ENCODE results near the gene NISCH.

Gene NISCH

DNA sequence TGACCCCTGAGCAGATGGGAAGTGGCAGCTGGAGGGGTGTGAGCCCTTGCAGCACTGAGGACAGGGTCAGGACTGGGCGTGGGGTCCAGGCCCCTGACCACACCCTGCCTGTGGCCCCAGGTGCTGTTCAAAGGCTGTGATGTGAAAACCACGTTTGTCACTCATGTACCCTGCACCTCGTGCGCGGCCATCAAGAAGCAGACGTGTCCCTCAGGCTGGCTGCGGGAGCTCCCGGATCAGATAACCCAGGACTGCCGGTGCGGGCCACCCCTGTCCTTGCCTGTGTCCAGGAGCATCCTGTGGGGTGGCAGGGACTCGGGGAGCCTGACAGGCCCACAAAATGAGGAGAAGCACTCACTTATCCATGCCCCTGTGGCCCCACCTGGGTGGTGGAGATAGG lies 45.6 kb downstream of the NISCH start:
- no peak for DNase-seq (ENCODE audit: low read depth)
- no peak overlapping the region for H3K4me3 ChIP-seq (ENCODE audit: low read depth, low read length)
- TF ChIP-seq, protein P1, sequence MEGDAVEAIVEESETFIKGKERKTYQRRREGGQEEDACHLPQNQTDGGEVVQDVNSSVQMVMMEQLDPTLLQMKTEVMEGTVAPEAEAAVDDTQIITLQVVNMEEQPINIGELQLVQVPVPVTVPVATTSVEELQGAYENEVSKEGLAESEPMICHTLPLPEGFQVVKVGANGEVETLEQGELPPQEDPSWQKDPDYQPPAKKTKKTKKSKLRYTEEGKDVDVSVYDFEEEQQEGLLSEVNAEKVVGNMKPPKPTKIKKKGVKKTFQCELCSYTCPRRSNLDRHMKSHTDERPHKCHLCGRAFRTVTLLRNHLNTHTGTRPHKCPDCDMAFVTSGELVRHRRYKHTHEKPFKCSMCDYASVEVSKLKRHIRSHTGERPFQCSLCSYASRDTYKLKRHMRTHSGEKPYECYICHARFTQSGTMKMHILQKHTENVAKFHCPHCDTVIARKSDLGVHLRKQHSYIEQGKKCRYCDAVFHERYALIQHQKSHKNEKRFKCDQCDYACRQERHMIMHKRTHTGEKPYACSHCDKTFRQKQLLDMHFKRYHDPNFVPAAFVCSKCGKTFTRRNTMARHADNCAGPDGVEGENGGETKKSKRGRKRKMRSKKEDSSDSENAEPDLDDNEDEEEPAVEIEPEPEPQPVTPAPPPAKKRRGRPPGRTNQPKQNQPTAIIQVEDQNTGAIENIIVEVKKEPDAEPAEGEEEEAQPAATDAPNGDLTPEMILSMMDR (conservative IDR thresholded peaks at IDR 0.05; ENCODE audit: low read depth, low read length): no peak

DNA sequence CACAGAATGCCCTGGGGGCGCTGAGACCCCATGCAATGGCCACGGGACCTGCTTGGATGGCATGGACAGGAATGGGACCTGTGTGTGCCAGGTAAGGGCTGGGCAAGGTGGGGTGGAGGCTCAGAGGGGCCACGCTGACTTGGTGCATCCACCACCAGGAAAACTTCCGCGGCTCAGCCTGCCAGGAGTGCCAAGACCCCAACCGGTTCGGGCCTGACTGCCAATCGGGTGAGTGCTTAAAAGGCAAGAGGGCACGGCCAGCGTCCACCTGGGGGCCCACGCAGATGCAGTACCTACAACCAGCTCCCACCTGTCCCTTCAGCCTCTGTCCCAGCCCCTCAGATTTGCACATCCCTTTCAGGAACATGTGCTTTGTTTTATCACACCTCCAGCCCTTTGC lies 46.6 kb downstream of the NISCH start:
- TF ChIP-seq, protein P1 (conservative IDR thresholded peaks at IDR 0.05; ENCODE audit: low read depth, low read length): no peak
- DNase-seq (ENCODE audit: low read depth): no peak
- no peak overlapping the region for H3K4me3 ChIP-seq (ENCODE audit: low read depth, low read length)

DNA sequence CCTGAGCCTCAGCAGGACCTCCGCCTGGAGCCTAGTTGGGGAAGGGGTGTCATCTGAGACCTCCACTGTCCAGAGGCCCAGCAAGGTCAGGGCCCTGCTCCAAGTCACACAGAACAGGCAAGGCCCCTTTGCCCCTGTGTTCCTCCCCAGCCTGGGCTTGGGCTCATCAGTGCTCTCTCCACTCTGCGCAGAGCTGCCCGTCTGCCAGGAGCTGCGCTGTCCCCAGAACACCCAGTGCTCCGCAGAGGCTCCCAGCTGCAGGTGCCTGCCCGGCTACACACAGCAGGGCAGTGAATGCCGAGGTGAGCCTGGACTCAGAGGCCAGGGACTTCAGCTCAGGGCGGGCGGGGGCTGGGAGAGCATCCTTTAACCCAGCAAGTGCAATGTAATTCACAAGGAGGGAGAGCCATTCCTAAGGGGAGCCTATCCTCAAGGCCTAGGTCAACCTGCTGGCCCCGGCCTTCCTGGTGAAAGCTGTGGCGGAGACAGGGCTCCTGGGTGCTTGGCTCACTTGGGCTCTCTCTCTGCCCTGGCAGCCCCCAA lies 47.5 kb downstream of the NISCH start:
- TF ChIP-seq, protein P1 (conservative IDR thresholded peaks at IDR 0.05; ENCODE audit: low read depth, low read length): no peak
- DNase-seq (ENCODE audit: low read depth): no peak
- H3K4me3 ChIP-seq (ENCODE audit: low read depth, low read length): no peak overlapping the region

DNA sequence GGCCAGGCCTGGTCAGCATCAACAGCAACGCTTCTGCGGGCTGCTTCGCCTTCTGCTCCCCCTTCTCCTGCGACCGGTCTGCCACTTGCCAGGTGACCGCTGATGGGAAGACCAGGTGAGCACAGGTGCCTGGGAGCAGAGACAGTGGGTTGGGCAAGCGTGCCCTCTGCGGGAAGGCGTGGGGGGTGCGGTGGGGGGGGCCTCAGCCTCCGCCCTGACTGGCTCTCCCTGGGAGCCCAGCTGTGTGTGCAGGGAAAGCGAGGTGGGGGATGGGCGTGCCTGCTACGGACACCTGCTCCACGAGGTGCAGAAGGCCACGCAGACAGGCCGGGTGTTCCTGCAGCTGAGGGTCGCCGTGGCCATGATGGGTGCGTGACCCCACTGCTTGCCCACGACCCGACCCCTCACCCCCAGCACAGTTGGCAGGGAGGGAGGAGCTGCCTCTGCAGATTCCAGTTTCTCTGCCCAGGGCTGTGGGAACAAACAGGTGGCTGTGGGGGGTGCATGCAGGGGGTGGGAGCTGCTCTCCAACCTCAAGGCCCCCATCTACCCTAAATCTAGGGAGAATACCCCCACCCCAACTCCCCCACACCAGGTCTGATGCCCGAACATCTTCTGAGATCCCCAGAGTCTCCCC lies 48.5 kb downstream of the NISCH start:
- no peak overlapping the region for H3K4me3 ChIP-seq (ENCODE audit: low read depth, low read length)
- no peak for DNase-seq (ENCODE audit: low read depth)
- TF ChIP-seq, protein P1 (conservative IDR thresholded peaks at IDR 0.05; ENCODE audit: low read depth, low read length): no peak

DNA sequence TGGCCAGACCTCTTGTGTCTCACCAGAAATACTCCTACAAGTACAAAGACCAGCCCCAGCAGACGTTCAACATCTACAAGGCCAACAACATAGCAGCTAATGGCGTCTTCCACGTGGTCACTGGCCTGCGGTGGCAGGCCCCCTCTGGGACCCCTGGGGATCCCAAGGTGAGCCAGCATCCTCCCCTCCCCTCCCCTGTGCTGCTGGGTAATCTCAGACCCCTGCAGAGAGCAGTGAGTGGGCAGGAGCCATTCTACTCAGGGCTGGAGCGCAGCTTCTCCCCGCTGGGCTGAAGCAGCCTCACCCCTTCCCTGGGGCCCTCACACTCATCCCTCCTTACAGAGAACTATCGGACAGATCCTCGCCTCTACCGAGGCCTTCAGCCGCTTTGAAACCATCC lies 49.6 kb downstream of the NISCH start:
- TF ChIP-seq, protein P1 (conservative IDR thresholded peaks at IDR 0.05; ENCODE audit: low read depth, low read length): no peak
- no peak for DNase-seq (ENCODE audit: low read depth)

DNA sequence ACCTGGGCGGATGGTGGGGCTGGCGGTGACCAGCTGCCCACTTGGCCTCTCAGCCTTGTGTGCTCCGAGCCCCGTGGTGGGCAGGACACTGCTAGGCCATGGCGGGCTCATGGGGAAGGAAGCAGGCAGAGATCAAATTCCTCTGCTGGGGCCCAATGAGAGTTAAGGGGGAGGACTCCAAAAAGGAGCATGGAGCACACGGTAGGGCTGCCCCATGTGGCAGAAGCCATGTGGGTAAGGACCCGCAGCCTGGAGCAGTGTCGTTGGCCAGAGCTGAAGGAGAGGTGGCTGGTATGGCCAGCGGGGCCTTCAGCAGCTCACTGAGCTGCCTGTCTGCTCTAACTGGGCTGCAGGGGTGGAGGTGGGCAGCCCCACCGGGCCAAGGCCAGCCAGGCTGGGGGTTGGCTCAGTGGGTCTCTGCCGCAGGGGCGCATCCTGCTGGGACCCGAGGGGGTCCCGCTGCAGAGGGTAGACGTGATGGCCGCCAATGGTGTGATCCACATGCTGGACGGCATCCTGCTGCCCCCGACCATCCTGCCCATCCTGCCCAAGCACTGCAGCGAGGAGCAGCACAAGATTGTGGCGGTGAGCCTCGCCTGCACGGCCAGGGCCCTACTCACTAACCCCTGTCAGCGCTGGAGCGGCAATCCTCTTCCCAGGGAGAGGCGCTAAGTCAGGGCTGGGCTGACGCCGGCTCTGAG lies 51.0 kb downstream of the NISCH start:
- H3K4me3 ChIP-seq (ENCODE audit: low read depth, low read length): no peak overlapping the region
- DNase-seq (ENCODE audit: low read depth): no peak
- TF ChIP-seq, protein P1 (conservative IDR thresholded peaks at IDR 0.05; ENCODE audit: low read depth, low read length): no peak

More for the DNA sequence above, 49.6 kb downstream of the NISCH start:
- no peak overlapping the region for H3K4me3 ChIP-seq (ENCODE audit: low read depth, low read length)

All from choroid plexus epithelial cell (primary cell).